ENCODE measurements around the gene MRFAP1.

DNA sequence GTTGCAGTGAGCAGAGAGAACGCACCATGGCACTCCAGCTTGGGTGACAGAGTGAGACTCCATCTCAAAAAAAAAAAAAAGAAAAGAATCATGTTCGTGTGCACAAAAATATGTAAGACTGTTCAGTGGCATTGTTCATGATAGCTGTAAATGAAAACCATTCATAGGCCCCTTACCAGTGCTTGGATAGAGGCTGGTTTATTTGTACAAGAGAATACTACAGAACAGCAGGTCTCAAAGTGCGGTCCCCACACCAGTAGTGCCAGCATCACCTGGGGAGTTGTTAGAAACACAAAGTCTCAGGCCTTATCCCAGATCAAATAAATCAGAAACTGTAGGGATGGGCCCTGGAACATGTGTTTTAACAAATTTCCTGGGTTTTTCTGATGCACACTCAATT is 12.7 kb upstream of the MRFAP1 start:
- TF ChIP-seq, protein P1, sequence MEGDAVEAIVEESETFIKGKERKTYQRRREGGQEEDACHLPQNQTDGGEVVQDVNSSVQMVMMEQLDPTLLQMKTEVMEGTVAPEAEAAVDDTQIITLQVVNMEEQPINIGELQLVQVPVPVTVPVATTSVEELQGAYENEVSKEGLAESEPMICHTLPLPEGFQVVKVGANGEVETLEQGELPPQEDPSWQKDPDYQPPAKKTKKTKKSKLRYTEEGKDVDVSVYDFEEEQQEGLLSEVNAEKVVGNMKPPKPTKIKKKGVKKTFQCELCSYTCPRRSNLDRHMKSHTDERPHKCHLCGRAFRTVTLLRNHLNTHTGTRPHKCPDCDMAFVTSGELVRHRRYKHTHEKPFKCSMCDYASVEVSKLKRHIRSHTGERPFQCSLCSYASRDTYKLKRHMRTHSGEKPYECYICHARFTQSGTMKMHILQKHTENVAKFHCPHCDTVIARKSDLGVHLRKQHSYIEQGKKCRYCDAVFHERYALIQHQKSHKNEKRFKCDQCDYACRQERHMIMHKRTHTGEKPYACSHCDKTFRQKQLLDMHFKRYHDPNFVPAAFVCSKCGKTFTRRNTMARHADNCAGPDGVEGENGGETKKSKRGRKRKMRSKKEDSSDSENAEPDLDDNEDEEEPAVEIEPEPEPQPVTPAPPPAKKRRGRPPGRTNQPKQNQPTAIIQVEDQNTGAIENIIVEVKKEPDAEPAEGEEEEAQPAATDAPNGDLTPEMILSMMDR (IDR thresholded peaks at IDR 0.05), result no peak
- TF ChIP-seq POLR2A (IDR thresholded peaks at IDR 0.05), result no peak
